ENCODE measurements around the gene UNC79. TPM values are rescaled to one million over a fixed set of nuclear protein-coding genes. Genes with fewer than 3 reads are reported as not detected.

Gene UNC79
- total and polyA plus RNA-seq, 10 of the 15 experiments (the other 5 are each of a cell fraction or from before 2014, with no cell fraction given), result 0.04 to 0.29 (median 0.14) TPM

GRCh38 chr14:93757206-93757605 is 326.5 kb downstream of the UNC79 start (continued):
- TF ChIP-seq IRF3 (IDR thresholded peaks at IDR 0.05) (no peak), TCF3 (IDR thresholded peaks at IDR 0.05; ENCODE audit: borderline replicate concordance, insufficient read depth, low read depth, low read length) (no peak)

Small RNA genes lying within 50 kb of the gene (small RNA-seq; reads per million reads assigned to genes)
- gene RF00019 (not detected), gene RF02271 (not detected), gene RNU6-1258P (not detected)

Other genes starting within 250 kb of the UNC79 start
- 14.2 and 18.1 TPM in 2 replicates for gene MOAP1, start 246.0 kb upstream of the UNC79 start, total RNA-seq (2014; rRNA removed)
- gene MOAP1, start 246.0 kb upstream of the UNC79 start, total RNA-seq (2014; rRNA removed; fragmentation: Illumina TruSeq; extraction: Trizol), result 11.9 and 13.5 TPM in 2 replicates
- 12.1 and 12.5 TPM in 2 replicates for gene MOAP1, start 246.0 kb upstream of the UNC79 start, total RNA-seq (2021)
- 51.9 and 59.0 TPM in 2 replicates for gene MOAP1, start 246.0 kb upstream of the UNC79 start, polyA plus RNA-seq (2011; rRNA removed)
- 10.3 and 13.8 TPM in 2 replicates for gene MOAP1, start 246.0 kb upstream of the UNC79 start, polyA plus RNA-seq (2014; fragmentation: Illumina TruSeq; extraction: Trizol)
- gene MOAP1, start 246.0 kb upstream of the UNC79 start, polyA plus RNA-seq (2014; fragmentation: Nextera tagmentation; extraction: Ambion mirVana), result 1 to 10 TPM; 3.1 to 5.2 TPM
- gene MOAP1, start 246.0 kb upstream of the UNC79 start, polyA plus RNA-seq (2014; rRNA removed), result 15.4 and 17.2 TPM in 2 replicates
- 1 to 10 TPM; 7.7 to 8.0 TPM for gene MOAP1, start 246.0 kb upstream of the UNC79 start, polyA plus RNA-seq (2016; fragmentation: Nextera tagmentation; extraction: Ambion mirVana)
- gene LYSET, start 245.6 kb upstream of the UNC79 start, total RNA-seq (2014; rRNA removed), result 12.6 and 14.8 TPM in 2 replicates
- gene LYSET, start 245.6 kb upstream of the UNC79 start, total RNA-seq (2014; rRNA removed; fragmentation: Illumina TruSeq; extraction: Trizol), result 10.9 and 14.4 TPM in 2 replicates
- 15.4 and 16.6 TPM in 2 replicates for gene LYSET, start 245.6 kb upstream of the UNC79 start, total RNA-seq (2021)
- 29.5 and 34.7 TPM in 2 replicates for gene LYSET, start 245.6 kb upstream of the UNC79 start, polyA plus RNA-seq (2011; rRNA removed)
- 16.0 and 24.1 TPM in 2 replicates for gene LYSET, start 245.6 kb upstream of the UNC79 start, polyA plus RNA-seq (2014; fragmentation: Illumina TruSeq; extraction: Trizol)
- gene LYSET, start 245.6 kb upstream of the UNC79 start, polyA plus RNA-seq (2014; fragmentation: Nextera tagmentation; extraction: Ambion mirVana), result 10 to 100 TPM; 33.4 to 34.5 TPM
- 11.1 and 11.9 TPM in 2 replicates for gene LYSET, start 245.6 kb upstream of the UNC79 start, polyA plus RNA-seq (2014; rRNA removed)
- gene LYSET, start 245.6 kb upstream of the UNC79 start, polyA plus RNA-seq (2016; fragmentation: Nextera tagmentation; extraction: Ambion mirVana), result 10 to 100 TPM; 26.5 to 30.1 TPM
- gene GON7, start 223.9 kb upstream of the UNC79 start, total RNA-seq (2014; rRNA removed), result 33.4 and 37.0 TPM in 2 replicates
- 29.2 and 32.6 TPM in 2 replicates for gene GON7, start 223.9 kb upstream of the UNC79 start, total RNA-seq (2014; rRNA removed; fragmentation: Illumina TruSeq; extraction: Trizol)
- gene GON7, start 223.9 kb upstream of the UNC79 start, total RNA-seq (2021), result 18.5 and 21.6 TPM in 2 replicates
- gene GON7, start 223.9 kb upstream of the UNC79 start, polyA plus RNA-seq (2011; rRNA removed), result 40.3 and 59.8 TPM in 2 replicates
- 27.2 and 30.5 TPM in 2 replicates for gene GON7, start 223.9 kb upstream of the UNC79 start, polyA plus RNA-seq (2014; fragmentation: Illumina TruSeq; extraction: Trizol)
- gene GON7, start 223.9 kb upstream of the UNC79 start, polyA plus RNA-seq (2014; fragmentation: Nextera tagmentation; extraction: Ambion mirVana), result 10 to 100 TPM; 25.9 to 31.2 TPM
- 34.5 and 35.2 TPM in 2 replicates for gene GON7, start 223.9 kb upstream of the UNC79 start, polyA plus RNA-seq (2014; rRNA removed)
- 10 to 100 TPM; 53.6 to 59.0 TPM for gene GON7, start 223.9 kb upstream of the UNC79 start, polyA plus RNA-seq (2016; fragmentation: Nextera tagmentation; extraction: Ambion mirVana)
- 59.5 and 60.0 TPM in 2 replicates for gene UBR7, start 223.7 kb upstream of the UNC79 start, total RNA-seq (2014; rRNA removed)
- 32.2 and 33.4 TPM in 2 replicates for gene UBR7, start 223.7 kb upstream of the UNC79 start, total RNA-seq (2014; rRNA removed; fragmentation: Illumina TruSeq; extraction: Trizol)
- gene UBR7, start 223.7 kb upstream of the UNC79 start, total RNA-seq (2021), result 33.1 and 36.6 TPM in 2 replicates
- gene UBR7, start 223.7 kb upstream of the UNC79 start, polyA plus RNA-seq (2011; rRNA removed), result 85.6 and 99.2 TPM in 2 replicates
- gene UBR7, start 223.7 kb upstream of the UNC79 start, polyA plus RNA-seq (2014; fragmentation: Illumina TruSeq; extraction: Trizol), result 47.3 and 59.0 TPM in 2 replicates
- gene UBR7, start 223.7 kb upstream of the UNC79 start, polyA plus RNA-seq (2014; fragmentation: Nextera tagmentation; extraction: Ambion mirVana), result 10 to 100 TPM; 14.3 to 20.8 TPM
- gene UBR7, start 223.7 kb upstream of the UNC79 start, polyA plus RNA-seq (2014; rRNA removed), result 52.6 and 67.0 TPM in 2 replicates
- gene UBR7, start 223.7 kb upstream of the UNC79 start, polyA plus RNA-seq (2016; fragmentation: Nextera tagmentation; extraction: Ambion mirVana), result 10 to 100 TPM; 63.3 to 66.7 TPM
- 9.7 and 10.7 TPM in 2 replicates for gene BTBD7, start 97.9 kb upstream of the UNC79 start, total RNA-seq (2014; rRNA removed)
- 11.5 and 12.6 TPM in 2 replicates for gene BTBD7, start 97.9 kb upstream of the UNC79 start, total RNA-seq (2014; rRNA removed; fragmentation: Illumina TruSeq; extraction: Trizol)
- gene BTBD7, start 97.9 kb upstream of the UNC79 start, total RNA-seq (2021), result 14.1 and 17.0 TPM in 2 replicates
- gene BTBD7, start 97.9 kb upstream of the UNC79 start, polyA plus RNA-seq (2011; rRNA removed), result 14.6 and 16.5 TPM in 2 replicates
- 12.7 and 14.3 TPM in 2 replicates for gene BTBD7, start 97.9 kb upstream of the UNC79 start, polyA plus RNA-seq (2014; fragmentation: Illumina TruSeq; extraction: Trizol)
- gene BTBD7, start 97.9 kb upstream of the UNC79 start, polyA plus RNA-seq (2014; fragmentation: Nextera tagmentation; extraction: Ambion mirVana), result 1 to 10 TPM; 3.6 to 6.0 TPM
- gene BTBD7, start 97.9 kb upstream of the UNC79 start, polyA plus RNA-seq (2014; rRNA removed), result 8.8 and 9.4 TPM in 2 replicates
- 1 to 10 TPM; 6.6 to 8.2 TPM for gene BTBD7, start 97.9 kb upstream of the UNC79 start, polyA plus RNA-seq (2016; fragmentation: Nextera tagmentation; extraction: Ambion mirVana)
- gene COX8C, start 83.8 kb upstream of the UNC79 start, total RNA-seq (2014; rRNA removed), result not detected in 2 replicates
- gene COX8C, start 83.8 kb upstream of the UNC79 start, total RNA-seq (2014; rRNA removed; fragmentation: Illumina TruSeq; extraction: Trizol), result not detected in 2 replicates
- not detected in 2 replicates for gene COX8C, start 83.8 kb upstream of the UNC79 start, total RNA-seq (2021)
- gene COX8C, start 83.8 kb upstream of the UNC79 start, polyA plus RNA-seq (2011; rRNA removed), result 0.71 TPM in 1 of 2 replicates, not detected in the other
- not detected in 2 replicates for gene COX8C, start 83.8 kb upstream of the UNC79 start, polyA plus RNA-seq (2014; fragmentation: Illumina TruSeq; extraction: Trizol)
- under 1 TPM in 1 of 2 experiments, not detected in 1; 0.15 TPM for gene COX8C, start 83.8 kb upstream of the UNC79 start, polyA plus RNA-seq (2014; fragmentation: Nextera tagmentation; extraction: Ambion mirVana)
- 0.20 TPM in 1 of 2 replicates, not detected in the other for gene COX8C, start 83.8 kb upstream of the UNC79 start, polyA plus RNA-seq (2014; rRNA removed)
- gene COX8C, start 83.8 kb upstream of the UNC79 start, polyA plus RNA-seq (2016; fragmentation: Nextera tagmentation; extraction: Ambion mirVana), result not detected